Nephron (organoid): ENCODE data around the gene NLK.

Experiments used
- H3K27ac Mint-ChIP-seq, 3 experiments: 2 replicates each; pipeline ENCODE4 v1.8.0; 2020; ENCODE audit warnings: mixed read lengths in 3 of 3, mild to moderate bottlenecking in 2 of 3, moderate library complexity in 1 of 3
- H3K27me3 Mint-ChIP-seq: 2 replicates; pipeline ENCODE4 v1.8.0; 2021; ENCODE audit warnings: low read depth, mild to moderate bottlenecking, moderate library complexity, mixed read lengths
- H3K36me3 Mint-ChIP-seq: 2 replicates; pipeline ENCODE4 v1.8.0; 2020; ENCODE audit warnings: low read depth, mixed read lengths
- H3K4me1 Mint-ChIP-seq: 2 replicates; pipeline ENCODE4 v1.8.0; 2020; ENCODE audit warnings: mixed read lengths
- H3K4me3 Mint-ChIP-seq, 3 experiments: 2 replicates each; pipeline ENCODE4 v1.8.0; 2020; ENCODE audit warnings: mild to moderate bottlenecking in 3 of 3, mixed read lengths in 3 of 3, moderate library complexity in 2 of 3
- H3K9me3 Mint-ChIP-seq: 2 replicates; pipeline ENCODE4 v1.8.0; 2020; ENCODE audit warnings: mixed read lengths
- CTCF ChIP-seq, 3 experiments: fragments of 200-600 bp; sonication (generic); IDR thresholded peaks; one replicate each; pipeline ENCODE4 v1.5.0; 2021; ENCODE audit warnings: antibody characterized with exemption in 3 of 3; ENCODE audit not compliant: unreplicated experiment in 3 of 3

Gene NLK

DNA sequence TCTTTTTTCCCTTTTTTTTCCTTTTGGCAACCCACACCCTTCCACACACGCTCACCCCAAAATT, at the start of gene NLK:
NLK (plus strand) TSS at position 21 of the 64 bp plus-strand sequence. CDS start 197 bp downstream, outside the sequence.
- Mint-ChIP-seq H3K27ac (peak within 1 kb of the TSS; percentile 39 to 85 (median 81)), H3K4me1 (peaks cover 44% of the 10 kb centered on the region), H3K9me3 (peaks cover 6% of the 10 kb centered on the region), H3K27me3 (no peaks in the 10 kb centered on the region), H3K4me3 (peak within 1 kb of the TSS; percentile 89 to 95 (median 93)), H3K36me3 (peaks cover 8% of the 10 kb centered on the region)
- no peak for TF ChIP-seq CTCF (IDR thresholded peaks at IDR 0.05; ENCODE audit: unreplicated experiment in 3 of 3)

GRCh38 chr17:27993161-27993695, 49.2 kb upstream of the NLK start:
- H3K27me3 Mint-ChIP-seq: peaks cover 9% of the 10 kb centered on the region
- no peak overlapping the region for H3K27ac Mint-ChIP-seq
- no peak for TF ChIP-seq CTCF (IDR thresholded peaks at IDR 0.05; ENCODE audit: unreplicated experiment in 3 of 3)
- no peaks in the 10 kb centered on the region for H3K36me3 Mint-ChIP-seq
- H3K9me3 Mint-ChIP-seq: no peaks in the 10 kb centered on the region
- H3K4me1 Mint-ChIP-seq: no peaks in the 10 kb centered on the region
- no peak overlapping the region for H3K4me3 Mint-ChIP-seq

GRCh38 chr17:27993723-27994310, 48.7 kb upstream of the NLK start:
- Mint-ChIP-seq H3K27ac (no peak overlapping the region), H3K36me3 (no peaks in the 10 kb centered on the region)
- no peak for TF ChIP-seq CTCF (IDR thresholded peaks at IDR 0.05; ENCODE audit: unreplicated experiment in 3 of 3)

GRCh38 chr17:27994586-27994985, 47.9 kb upstream of the NLK start:
- Mint-ChIP-seq H3K4me3 (no peak overlapping the region), H3K27me3 (peaks cover 9% of the 10 kb centered on the region), H3K9me3 (no peaks in the 10 kb centered on the region), H3K36me3 (no peaks in the 10 kb centered on the region), H3K27ac (no peak overlapping the region), H3K4me1 (no peaks in the 10 kb centered on the region)
- no peak for TF ChIP-seq CTCF (IDR thresholded peaks at IDR 0.05; ENCODE audit: unreplicated experiment in 3 of 3)

More at GRCh38 chr17:27993723-27994310, 48.7 kb upstream of the NLK start:
- Mint-ChIP-seq H3K4me1 (no peaks in the 10 kb centered on the region), H3K4me3 (no peak overlapping the region), H3K27me3 (peaks cover 9% of the 10 kb centered on the region), H3K9me3 (no peaks in the 10 kb centered on the region)

DNA sequence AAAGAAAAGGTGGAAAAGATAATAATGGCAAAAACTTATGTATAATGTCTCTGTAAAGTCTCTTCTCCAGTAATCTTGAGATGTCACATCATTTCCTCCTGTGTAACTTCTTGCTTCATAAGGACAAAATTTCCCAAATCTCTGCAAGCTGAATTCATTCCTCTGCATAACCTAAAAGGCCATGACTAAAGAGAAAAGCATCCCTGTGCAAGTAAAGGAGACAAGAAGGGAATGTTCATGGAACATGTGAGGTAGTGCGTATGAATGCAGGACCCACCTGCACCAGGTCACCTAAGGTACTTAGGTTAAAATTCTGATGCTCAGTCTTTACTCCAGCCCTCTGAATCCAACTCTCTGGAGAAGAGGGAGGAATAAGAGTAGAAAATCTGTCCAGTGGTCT, 46.9 kb upstream of the NLK start:
- Mint-ChIP-seq H3K27ac (no peak overlapping the region), H3K4me1 (no peaks in the 10 kb centered on the region), H3K9me3 (no peaks in the 10 kb centered on the region), H3K4me3 (no peak overlapping the region), H3K27me3 (peaks cover 9% of the 10 kb centered on the region), H3K36me3 (no peaks in the 10 kb centered on the region)
- no peak for TF ChIP-seq CTCF (IDR thresholded peaks at IDR 0.05; ENCODE audit: unreplicated experiment in 3 of 3)

GRCh38 chr17:27996202-27997043, 46.1 kb upstream of the NLK start:
- Mint-ChIP-seq H3K27me3 (peaks cover 5% of the 10 kb centered on the region), H3K4me1 (no peaks in the 10 kb centered on the region), H3K9me3 (no peaks in the 10 kb centered on the region), H3K36me3 (no peaks in the 10 kb centered on the region), H3K4me3 (no peak overlapping the region), H3K27ac (no peak overlapping the region)
- no peak for TF ChIP-seq CTCF (IDR thresholded peaks at IDR 0.05; ENCODE audit: unreplicated experiment in 3 of 3)
